Lung (tissue), 12 donors: ENCODE measurements around the gene ERMARD. TPM values are rescaled to one million over a fixed set of nuclear protein-coding genes. Genes with fewer than 3 reads are reported as not detected.

Experiments
- ATAC-seq: fragments of 200-7000 bp; cut with Tn5 transposase; one replicate; pipeline ENCODE4 v1.9.1; 2020; ENCODE audit warnings: moderate number of reproducible peaks; ENCODE audit not compliant: insufficient read depth, low FRiP score
- DNase-seq, 3 donors: peaks; one replicate each; pipeline ENCODE4 v3.0.0-alpha.2; 2013 to 2017
- H3K27ac ChIP-seq, 2 donors: one replicate each; pipeline ENCODE4 v1.5.1; 2013; ENCODE audit warnings: mild to moderate bottlenecking in 2 of 2, moderate library complexity in 2 of 2, control low read depth in 1 of 2, inconsistent platforms in 1 of 2, low read depth in 1 of 2, low read length in 1 of 2
- H3K27me3 ChIP-seq, 3 donors: one replicate each; pipeline ENCODE4 v1.5.1; 2013; ENCODE audit warnings: low read length in 2 of 3; ENCODE audit not compliant: control insufficient read depth in 3 of 3, insufficient read depth in 3 of 3
- H3K36me3 ChIP-seq, 4 donors: one replicate each; pipeline ENCODE4 v1.5.1; 2013; ENCODE audit warnings: low read length in 4 of 4, mild to moderate bottlenecking in 1 of 4, moderate library complexity in 1 of 4; ENCODE audit not compliant: control insufficient read depth in 4 of 4, insufficient read depth in 4 of 4
- H3K4me1 ChIP-seq, 5 donors: one replicate each; pipeline ENCODE4 v1.5.1; 2013; ENCODE audit warnings: low read length in 5 of 5, mild to moderate bottlenecking in 2 of 5, moderate library complexity in 1 of 5; ENCODE audit not compliant: control insufficient read depth in 5 of 5, insufficient read depth in 5 of 5
- H3K4me3 ChIP-seq: one replicate; pipeline ENCODE4 v1.5.1; 2013; ENCODE audit warnings: mild to moderate bottlenecking, control low read depth, moderate library complexity
- H3K9ac ChIP-seq, 2 donors: one replicate each; pipeline ENCODE4 v1.5.1; 2013; ENCODE audit warnings: low read length in 2 of 2, control low read depth in 1 of 2; ENCODE audit not compliant: insufficient read depth in 1 of 2
- H3K9me3 ChIP-seq, 4 donors: one replicate each; pipeline ENCODE4 v1.5.1; 2013; ENCODE audit warnings: low read length in 3 of 4, mild to moderate bottlenecking in 1 of 4, moderate library complexity in 1 of 4; ENCODE audit not compliant: control insufficient read depth in 4 of 4, insufficient read depth in 3 of 4
- CTCF ChIP-seq: IDR thresholded peaks from 2 replicates; pipeline ENCODE4 v1.5.1; 2012; ENCODE audit warnings: mild to moderate bottlenecking; ENCODE audit errors: control extremely low read depth, extremely low read depth
- WGBS, 2 donors: extraction: QIAGEN DNeasy Blood & Tissue Kit; methylation state at CpG; one replicate each; pipeline ENCODE4 v1.1.7; 2013; 5-methylcytosine and 5-hydroxymethylcytosine counted together
- polyA plus RNA-seq, 2 donors: library from polyadenylated mRNA; stranded (reverse); fragments of 200-250 nt; gene quantifications; one replicate each; pipeline ENCODE4 v1.2.1, GENCODE V29; 2013
- total RNA-seq, 2 donors: library from RNA; depleted of rRNA in 1 of 2; stranded (reverse); fragments of >200 nt in 1 of 2; gene quantifications; one replicate each; pipeline ENCODE4 v1.2.1, GENCODE V29; 2014 to 2021
- donor health status: control.
- donor health status: control.
- donor health status: Bipolar disorder and iron deficiency.
- donor health status: healthy.
- donor health status: DM: yes; HTN: yes; CAD: no.

The ERMARD gene
- total and polyA plus RNA-seq, 4 donors: 18.7 to 55.3 (median 32.9) TPM

GRCh38 chr6:169724494-169725124, 26.8 kb upstream of the ERMARD start, which contains the start of gene PHF10:
PHF10 (minus strand) TSS chr6:169724500; CDS start chr6:169723931, 569 bp downstream.
- no peak for TF ChIP-seq CTCF
- Histone ChIP-seq H3K27ac (peak within 1 kb of the TSS; percentile 98 to 100), H3K4me1 (peaks cover 0 to 33% (median 7%) of the 10 kb centered on the region in 5 donors), H3K36me3 (peaks cover 0 to 5% (median 0%) of the 10 kb centered on the region in 4 donors), H3K4me3 (peak within 1 kb of the TSS; percentile 89), H3K9ac (peak within 1 kb of the TSS; percentile 73 to 89), H3K27me3 (no peaks in the 10 kb centered on the region), H3K9me3 (no peaks in the 10 kb centered on the region)
- peak; percentile 75 to 91 (median 83) for DNase-seq
- ATAC-seq: peak; percentile 48
- WGBS, 2 donors: 1% methylated on average over 44 to 89 of the region's 89 CpGs

DNA sequence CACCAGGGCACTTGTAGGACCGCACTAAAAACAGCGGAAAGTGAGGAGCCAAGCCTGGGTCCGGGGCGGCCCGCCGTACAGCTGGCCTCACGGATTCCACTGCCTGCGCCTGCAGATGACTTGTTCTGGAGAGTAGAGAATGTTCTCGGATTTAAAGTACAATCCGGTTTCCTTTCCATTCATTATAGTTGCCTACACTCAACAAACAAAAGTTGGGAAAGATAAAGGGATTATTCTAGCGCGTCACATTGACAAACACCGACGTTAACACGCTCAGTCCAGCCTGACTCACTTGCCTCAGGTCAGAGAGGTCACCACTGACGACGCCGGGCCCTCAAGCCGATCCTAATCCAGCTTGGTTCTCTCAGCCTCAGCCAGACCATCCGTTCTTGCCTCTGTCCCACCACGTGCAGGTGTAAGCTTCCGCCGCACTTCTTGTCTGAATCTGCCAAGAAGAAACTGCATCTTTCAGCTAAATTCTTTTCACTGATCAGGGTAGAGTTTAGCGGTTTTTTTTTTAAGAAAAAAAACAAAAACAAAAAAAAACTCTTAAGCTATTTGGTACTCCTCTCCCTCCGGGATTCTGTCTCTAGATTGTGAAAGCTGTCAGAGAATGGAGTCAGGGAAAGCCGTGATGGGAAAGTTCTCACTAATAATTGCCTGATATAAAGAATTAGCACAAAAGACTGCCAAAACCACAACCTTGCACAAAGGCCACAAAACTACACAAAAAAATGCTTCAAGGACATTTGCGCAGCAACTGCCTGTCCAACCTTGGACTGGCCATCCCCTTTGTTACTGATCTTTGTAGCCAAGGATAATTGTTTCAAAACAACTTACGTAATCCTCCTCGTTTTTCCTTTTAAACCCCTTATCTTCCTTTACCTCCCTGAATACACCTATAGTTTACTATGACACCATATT, 26.0 kb upstream of the ERMARD start:
- ATAC-seq: peak; percentile 52
- peak overlapping the region; percentile 98 to 99 for H3K27ac ChIP-seq
- peaks cover 0 to 1% (median 0%) of the 10 kb centered on the region in 4 donors for H3K36me3 ChIP-seq
- DNase-seq: peak; percentile 51 to 71 (median 63)
- H3K9me3 ChIP-seq: no peaks in the 10 kb centered on the region
- WGBS, 2 donors: 23 to 25% methylated on average over 29 of the region's 29 CpGs
- TF ChIP-seq CTCF: no peak
- peaks cover 0 to 33% (median 7%) of the 10 kb centered on the region in 5 donors for H3K4me1 ChIP-seq
- H3K27me3 ChIP-seq: no peaks in the 10 kb centered on the region
- H3K9ac ChIP-seq: peak overlapping the region; percentile 46 to 68
- peak overlapping the region; percentile 77 for H3K4me3 ChIP-seq

DNA sequence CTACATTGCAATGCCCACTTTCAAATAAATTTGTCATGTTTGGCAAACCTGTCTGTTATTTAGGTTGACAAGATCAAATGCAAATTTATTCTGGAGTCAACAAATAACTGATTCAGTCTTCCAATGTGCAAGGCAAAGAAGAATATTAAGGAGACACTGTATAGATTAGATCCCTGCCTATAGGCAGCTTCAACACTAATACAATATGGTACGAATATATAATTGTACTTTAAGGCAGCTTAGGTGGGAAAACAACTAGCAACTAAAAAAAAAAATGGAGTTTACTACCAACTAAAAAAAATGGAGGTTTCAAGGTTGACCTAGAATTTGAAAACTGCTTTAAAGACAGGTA, 25.4 kb upstream of the ERMARD start:
- no peaks in the 10 kb centered on the region for H3K9me3 ChIP-seq
- ATAC-seq (no peak), DNase-seq (no peak)
- WGBS, 2 donors: 92 to 100% methylated on average over 1 of the region's 1 CpG
- no peaks in the 10 kb centered on the region for H3K27me3 ChIP-seq
- no peak for TF ChIP-seq CTCF
- H3K4me3 ChIP-seq: no peak overlapping the region
- H3K36me3 ChIP-seq: no peaks in the 10 kb centered on the region
- no peak overlapping the region for H3K27ac ChIP-seq
- peak overlapping the region in 1 of 2 donors; percentile 68 for H3K9ac ChIP-seq
- peaks cover 0 to 29% (median 7%) of the 10 kb centered on the region in 5 donors for H3K4me1 ChIP-seq
